NCI-H2081 treated with DMSO at 0.1 percent for 48 hours (cell line): Measurements from ENCODE around the gene C12orf42.
A peak's percentile ranks its signal among the peaks of the same experiment; 100 is the strongest.
"Not testable (repeated sequence)": the region's sequence is repeated elsewhere in the genome, so short reads cannot be mapped to it uniquely, and the experiment has no call there.

Experiments used
- DNase-seq: peaks from one replicate; lab custom pipeline; 2025; lab: John Stamatoyannopoulos, UW

Gene C12orf42

GRCh38 chr12:103494734-103495468 is 867 bp downstream of the C12orf42 start:
- DNase-seq, result peak; percentile 47

DNA sequence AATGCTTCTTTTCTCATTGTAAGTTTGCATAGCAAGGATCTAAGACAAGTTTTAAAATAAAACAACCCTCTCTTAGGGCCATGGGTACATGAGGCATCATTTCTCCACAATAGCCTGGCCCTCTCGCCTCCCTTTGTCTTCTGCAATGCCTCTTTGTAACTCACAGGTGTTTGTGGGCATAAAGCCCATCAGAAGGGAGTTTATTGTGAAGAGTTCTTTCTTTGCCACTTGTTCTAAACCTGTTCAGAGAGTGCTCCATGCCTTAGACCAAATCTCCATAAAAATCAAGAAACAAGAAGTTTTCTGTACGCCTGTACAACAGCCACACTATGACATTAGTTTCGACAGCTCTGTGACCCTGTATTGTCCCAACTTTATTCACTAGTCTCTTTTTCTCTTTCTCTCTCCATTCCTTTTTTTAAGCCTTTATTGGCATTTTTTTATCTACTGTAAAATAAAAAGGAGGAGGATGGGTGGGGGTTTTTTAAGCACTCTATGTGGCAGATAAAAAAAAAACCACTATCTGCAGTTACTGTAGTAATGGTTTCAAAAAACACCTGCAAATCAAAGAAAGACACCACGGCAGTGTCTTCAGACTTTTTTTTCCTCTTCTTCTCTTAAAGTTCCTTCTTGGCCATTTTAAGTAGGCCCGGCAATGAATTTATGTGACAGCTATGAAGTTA is 1.6 kb downstream of the C12orf42 start:
- no peak for DNase-seq

GRCh38 chr12:103493199-103493598 is 2.6 kb downstream of the C12orf42 start:
- DNase-seq, result no peak

DNA sequence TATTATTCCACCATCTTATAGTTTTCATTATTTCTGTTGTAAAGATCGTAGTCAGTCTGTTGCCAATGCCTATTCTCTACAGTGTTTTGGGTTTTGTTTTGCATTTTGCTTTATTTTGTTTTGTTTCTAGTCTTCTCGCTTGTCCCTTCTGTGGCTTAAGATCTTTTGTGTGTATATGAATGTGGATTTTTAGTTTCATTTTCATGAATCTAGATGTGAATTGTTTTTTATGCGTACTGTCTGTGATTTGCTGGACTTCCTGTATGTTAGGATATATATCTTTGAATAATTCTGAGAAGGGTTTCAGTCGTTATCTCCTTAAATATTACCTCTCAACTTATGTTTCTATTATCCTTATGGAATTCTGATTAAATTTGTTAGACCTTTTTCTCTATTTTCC is 13.4 kb downstream of the C12orf42 start:
- no peak for DNase-seq

- DNase-seq, result no peak
These were observed 20.7 kb downstream of the C12orf42 start for GRCh38 chr12:103475073-103475472.

- no peak for DNase-seq
These were observed 25.1 kb downstream of the C12orf42 start for GRCh38 chr12:103470664-103471063.

DNA sequence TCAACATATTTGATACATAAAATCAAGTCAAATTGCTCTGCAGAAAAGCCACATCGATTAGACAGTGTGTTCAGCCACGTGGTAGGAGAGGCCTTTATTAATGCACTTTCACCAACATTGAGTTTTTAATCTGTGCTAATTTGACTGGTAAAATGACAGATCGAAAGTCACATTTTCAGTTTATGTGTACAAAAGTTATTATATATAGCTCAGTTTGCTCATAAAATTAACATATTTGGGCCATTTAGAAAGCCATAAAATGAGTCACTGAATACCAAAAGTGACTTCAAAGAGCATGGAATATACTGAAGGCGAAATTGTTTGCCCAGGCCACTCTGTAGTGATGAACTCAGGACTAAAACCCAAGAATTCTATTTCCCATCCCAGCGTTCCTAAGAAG is 26.0 kb downstream of the C12orf42 start:
- DNase-seq, result no peak

GRCh38 chr12:103468837-103469236 is 26.9 kb downstream of the C12orf42 start:
- no peak for DNase-seq

DNA sequence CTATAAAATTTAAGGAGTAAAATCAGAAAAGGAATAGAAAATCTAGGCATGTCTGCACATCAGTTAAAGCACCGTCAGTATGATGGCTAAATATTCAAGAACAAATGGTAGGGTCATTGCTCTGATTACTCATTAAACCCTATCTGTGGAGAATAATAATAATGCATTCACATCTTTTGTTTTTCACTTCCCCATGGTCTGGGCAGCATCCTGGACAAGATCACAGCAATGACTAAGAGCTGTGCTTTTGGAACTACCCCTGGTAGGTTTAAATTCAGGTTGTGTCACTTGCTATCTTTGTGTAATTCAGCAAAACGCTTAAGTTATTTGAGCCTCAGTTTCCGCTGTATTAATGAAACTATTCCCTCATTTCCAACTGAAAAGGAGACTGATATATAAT is 33.1 kb downstream of the C12orf42 start:
- DNase-seq, result no peak

DNA sequence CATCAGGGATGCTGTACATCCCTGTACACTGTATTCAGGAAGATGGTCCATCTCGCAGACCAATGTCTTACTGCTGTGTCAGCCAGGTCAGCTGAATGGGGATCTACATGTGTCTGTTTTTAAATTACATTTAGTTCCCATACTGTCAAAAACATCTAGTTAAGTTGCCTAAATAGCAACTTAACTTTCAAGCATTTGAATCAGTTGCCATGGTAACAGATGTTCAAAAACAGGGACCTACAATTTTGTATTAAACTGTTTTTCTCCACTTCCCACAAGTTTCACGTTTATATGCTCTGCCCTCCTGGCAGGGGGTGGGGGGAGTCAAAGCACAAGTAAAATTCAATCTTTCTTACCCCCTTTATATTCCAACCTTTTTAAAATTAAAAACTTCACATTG is 38.3 kb downstream of the C12orf42 start:
- DNase-seq, result no peak

DNA sequence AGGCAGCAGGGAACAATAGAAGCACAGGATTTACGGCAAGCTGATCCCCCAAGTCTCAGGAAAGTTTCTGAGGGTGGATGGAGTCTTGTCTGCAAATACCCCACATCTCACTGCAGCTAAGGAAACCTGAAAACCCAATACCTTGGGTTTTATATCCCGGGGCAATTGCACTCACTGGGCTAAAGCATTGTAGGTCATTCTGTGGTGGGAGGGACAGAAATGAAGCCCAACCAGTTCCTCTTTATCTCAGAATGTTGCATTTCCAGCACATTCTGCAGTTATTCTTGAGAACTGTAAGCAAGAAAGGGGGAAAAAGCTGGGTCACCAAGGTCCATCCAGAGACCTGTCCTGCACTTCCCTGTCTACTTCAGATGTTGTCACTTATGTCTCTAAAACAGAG is 39.8 kb downstream of the C12orf42 start:
- no peak for DNase-seq

DNA sequence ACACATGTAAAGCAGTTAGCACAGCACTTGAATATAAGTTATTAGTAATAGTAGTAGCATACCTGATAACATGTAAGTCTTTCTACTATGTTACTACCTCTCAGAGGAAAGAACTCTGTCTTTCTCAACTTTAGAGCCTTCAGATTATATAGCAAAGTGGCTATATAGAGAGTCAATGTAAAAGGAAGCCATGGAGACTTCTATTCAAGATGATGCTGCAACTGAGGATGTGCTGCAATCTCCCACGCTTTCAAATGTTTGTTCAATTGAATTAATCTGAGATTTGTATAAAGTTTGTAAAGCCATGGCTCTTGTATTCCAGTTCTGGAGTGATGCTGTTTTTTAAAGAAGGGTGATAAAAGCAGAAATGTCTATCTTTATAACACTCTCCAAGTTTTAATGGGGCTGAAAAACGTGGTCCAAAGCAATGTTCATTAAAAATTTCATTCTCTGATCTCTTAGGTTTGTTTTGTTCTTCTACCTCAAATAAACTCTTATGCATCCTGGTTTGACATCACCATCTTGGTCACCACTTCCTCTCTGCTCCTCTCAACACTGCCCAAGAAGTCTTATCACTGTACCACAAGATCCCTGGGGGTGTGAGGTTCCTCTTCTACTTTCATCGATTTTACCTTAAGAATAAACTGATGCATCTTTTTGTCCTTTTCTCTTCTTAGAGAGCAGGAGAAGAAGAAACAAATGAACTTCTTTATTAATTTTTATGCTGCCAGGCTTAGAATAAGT is 40.6 kb downstream of the C12orf42 start:
- DNase-seq, result no peak

- DNase-seq, result no peak
These were observed 50.8 kb downstream of the C12orf42 start for GRCh38 chr12:103444983-103445382.

- no peak for DNase-seq
These were observed 52.9 kb downstream of the C12orf42 start for GRCh38 chr12:103442822-103443221.

GRCh38 chr12:103442182-103442555 is 53.6 kb downstream of the C12orf42 start:
- DNase-seq, result no peak

- DNase-seq, result no peak
These were observed 54.2 kb downstream of the C12orf42 start for GRCh38 chr12:103441437-103442181.

- DNase-seq, result not testable (repeated sequence)
These were observed 61.3 kb downstream of the C12orf42 start for GRCh38 chr12:103434165-103435105.

- no peak for DNase-seq
These were observed 63.8 kb downstream of the C12orf42 start for GRCh38 chr12:103431950-103432349.

DNA sequence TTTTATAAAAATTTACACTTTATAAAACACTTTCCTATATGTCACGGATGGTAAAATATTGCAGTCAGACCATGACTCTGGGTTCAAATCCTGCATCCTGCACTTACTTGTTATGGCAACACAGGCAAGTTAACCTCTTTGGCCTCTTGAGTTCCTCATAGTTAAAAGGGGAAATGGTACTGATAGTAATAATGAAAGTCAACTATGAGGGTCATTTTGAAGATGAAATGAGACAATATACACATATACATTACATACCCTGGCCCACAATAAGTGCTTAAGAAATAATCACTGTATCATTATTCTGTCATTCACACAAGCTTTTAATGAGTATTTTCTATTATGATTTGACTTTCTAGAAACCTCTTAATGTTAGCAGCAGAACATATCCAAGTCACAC is 64.4 kb downstream of the C12orf42 start:
- DNase-seq, result no peak

DNA sequence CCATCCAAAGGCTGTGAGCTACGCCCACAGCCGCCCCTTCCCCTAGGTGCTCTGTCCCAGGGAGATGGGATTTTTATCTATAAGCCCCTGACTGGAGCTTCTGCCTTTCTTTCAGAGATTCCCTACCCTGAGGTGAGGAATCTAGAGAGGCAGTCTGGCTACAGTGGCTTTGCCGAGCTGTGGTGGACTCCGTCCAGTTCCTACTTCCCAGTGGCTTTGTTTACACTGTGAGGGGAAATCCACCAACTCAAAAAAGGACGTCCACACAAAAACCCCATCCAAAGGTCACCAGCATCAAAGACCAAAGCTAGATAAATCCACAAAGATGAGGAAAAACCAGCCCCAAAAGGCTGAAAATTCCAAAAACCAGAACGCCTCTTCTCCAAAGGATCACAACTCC is 70.1 kb downstream of the C12orf42 start:
- DNase-seq, result not testable (repeated sequence)
